Measurements from ENCODE around the gene CLDN7. TPM values are rescaled to one million over a fixed set of nuclear protein-coding genes. Genes with fewer than 3 reads are reported as not detected.

The CLDN7 gene, protein sequence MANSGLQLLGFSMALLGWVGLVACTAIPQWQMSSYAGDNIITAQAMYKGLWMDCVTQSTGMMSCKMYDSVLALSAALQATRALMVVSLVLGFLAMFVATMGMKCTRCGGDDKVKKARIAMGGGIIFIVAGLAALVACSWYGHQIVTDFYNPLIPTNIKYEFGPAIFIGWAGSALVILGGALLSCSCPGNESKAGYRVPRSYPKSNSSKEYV
- 1.9 to 3.2 TPM (median 2.6 TPM) in 5 replicates for total RNA-seq (2022; extraction: Qiagen RNA extraction)

DNA sequence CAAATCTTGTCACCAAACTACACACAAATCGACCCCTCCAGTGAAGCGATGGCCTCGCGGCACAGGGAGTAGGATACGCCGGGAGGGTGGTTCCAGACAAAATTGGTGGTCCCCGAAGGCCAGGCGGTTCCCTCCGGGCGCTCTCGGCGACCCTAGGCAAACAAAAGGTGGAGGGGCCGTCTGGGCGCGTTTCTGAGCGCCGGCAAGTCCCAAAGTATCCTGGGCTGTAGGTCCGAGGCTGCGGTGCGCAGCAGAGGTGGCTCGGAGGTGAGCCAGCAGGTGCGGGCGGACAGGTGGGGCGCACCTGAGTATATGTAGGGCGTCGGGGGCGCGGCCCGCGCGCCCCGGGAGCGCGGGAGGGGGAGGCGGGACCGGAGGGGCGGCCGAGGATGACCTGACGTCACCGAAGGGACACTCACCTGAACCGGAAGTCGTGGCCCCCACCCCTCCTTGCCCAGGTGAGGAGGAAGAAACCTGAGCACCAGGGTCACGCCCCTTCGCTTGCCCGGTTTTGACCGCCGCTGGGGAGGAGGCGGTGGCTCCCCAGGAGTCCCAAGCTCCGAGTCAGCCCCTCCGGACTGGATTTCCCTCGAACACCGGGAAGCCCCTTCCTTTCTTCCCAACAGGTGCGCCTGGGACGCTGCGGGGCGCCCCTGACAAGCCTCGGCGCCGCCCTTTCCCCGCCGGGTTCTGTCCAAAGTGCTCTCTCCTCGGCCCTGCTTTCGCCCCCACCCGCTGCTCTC lies at the start of gene CLDN7:
CLDN7 (minus strand) TSS at position 287 of the 743 bp plus-strand sequence. CDS start 435 bp downstream, outside the sequence.

DNA sequence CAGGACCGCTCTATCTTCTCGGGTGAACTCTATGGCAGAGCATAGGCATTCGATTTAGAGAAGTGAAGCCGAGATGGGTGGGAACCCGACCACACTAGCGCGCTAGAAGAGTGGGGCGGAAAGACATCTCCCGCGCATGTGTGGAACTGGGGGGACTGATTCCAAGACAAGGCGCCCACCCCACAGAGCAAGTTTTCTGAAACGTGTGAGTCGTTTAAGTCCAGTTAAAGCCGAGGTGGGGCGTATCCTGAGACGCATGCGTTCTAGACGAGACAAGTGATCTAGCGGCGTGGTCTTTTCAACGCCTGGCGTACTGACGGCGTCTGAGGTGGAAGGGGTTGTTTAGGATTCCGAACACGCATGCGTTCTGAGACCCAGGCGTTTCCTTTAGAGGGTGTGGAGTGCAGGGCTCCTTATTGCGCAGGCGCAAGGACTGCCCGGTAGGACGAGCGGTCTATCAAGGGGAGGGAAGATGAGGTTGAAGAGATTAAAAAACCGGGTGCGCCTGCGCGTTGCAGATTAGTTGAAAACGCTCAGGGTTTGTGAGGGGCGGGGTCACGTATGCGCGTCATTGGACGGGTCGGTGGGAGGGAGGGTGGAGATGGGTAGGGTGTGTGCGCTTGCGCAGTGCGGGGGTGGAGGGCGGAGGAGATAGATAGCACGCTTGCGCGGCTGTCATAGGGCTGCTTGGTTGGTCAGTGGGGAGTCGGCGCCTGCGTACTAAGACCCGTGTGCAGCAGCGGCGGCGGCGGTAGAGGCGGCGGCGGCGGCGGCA lies 44.8 kb upstream of the CLDN7 start, which contains the start of gene EIF5A:
EIF5A (plus strand) TSS at position 718 of the 775 bp plus-strand sequence. CDS start 2,008 bp downstream, outside the sequence.

DNA sequence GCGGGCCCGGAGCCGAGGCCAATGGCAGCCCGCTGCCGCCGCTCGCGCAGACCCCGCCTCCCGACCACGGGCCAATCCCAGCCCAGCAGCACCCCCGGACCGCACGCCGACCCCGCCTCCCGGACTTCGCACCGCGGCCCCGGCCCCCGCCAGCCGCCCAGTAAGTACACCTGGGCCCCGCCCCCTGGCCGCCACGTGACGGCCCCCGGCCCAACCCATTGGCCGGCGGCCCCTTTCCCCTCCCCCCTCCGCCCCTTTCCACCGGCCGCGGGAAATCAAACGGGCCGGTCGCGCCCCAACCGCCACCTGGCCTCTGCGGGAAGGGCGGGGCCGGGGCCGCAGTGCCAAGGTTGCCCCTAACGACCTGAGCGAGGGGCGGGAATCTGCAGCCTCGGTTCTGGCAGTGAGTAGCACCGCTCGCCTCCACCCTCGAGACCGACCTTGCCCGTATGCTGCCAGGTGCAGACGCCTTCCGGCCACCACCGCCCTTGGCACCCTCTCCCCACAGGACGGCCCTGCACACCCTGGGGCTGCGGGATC lies 32.4 kb upstream of the CLDN7 start, which contains the start of gene YBX2:
YBX2 (minus strand) TSS at position 26 of the 540 bp plus-strand sequence. CDS start 139 bp downstream, outside the sequence.

DNA sequence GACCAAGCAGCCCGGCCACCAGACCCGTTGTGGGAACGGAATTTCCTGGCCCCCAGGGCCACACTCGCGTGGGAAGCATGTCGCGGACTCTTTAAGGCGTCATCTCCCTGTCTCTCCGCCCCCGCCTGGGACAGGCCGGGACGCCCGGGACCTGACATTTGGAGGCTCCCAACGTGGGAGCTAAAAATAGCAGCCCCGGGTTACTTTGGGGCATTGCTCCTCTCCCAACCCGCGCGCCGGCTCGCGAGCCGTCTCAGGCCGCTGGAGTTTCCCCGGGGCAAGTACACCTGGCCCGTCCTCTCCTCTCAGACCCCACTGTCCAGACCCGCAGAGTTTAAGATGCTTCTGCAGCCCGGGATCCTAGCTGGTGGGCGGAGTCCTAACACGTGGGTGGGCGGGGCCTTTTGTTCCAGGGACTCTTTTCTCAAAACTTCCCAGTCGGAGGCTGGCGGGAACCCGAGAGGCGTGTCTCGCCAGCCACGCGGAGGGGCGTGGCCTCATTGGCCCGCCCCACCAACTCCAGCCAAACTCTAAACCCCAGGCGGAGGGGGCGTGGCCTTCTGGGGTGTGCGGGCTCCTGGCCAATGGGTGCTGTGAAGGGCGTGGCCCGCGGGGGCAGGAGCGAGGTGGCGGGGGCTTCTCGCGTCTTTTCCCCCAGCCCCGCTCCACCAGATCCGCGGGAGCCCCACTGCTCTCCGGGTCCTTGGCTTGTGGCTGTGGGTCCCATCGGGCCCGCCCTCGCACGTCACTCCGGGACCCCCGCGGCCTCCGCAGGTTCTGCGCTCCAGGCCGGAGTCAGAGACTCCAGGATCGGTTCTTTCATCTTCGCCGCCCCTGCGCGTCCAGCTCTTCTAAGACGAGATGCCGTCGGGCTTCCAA lies 19.0 kb upstream of the CLDN7 start, which contains the start of gene SLC2A4:
SLC2A4 (plus strand) TSS at position 645 of the 879 bp plus-strand sequence; CDS start at position 862, 217 bp downstream.

DNA sequence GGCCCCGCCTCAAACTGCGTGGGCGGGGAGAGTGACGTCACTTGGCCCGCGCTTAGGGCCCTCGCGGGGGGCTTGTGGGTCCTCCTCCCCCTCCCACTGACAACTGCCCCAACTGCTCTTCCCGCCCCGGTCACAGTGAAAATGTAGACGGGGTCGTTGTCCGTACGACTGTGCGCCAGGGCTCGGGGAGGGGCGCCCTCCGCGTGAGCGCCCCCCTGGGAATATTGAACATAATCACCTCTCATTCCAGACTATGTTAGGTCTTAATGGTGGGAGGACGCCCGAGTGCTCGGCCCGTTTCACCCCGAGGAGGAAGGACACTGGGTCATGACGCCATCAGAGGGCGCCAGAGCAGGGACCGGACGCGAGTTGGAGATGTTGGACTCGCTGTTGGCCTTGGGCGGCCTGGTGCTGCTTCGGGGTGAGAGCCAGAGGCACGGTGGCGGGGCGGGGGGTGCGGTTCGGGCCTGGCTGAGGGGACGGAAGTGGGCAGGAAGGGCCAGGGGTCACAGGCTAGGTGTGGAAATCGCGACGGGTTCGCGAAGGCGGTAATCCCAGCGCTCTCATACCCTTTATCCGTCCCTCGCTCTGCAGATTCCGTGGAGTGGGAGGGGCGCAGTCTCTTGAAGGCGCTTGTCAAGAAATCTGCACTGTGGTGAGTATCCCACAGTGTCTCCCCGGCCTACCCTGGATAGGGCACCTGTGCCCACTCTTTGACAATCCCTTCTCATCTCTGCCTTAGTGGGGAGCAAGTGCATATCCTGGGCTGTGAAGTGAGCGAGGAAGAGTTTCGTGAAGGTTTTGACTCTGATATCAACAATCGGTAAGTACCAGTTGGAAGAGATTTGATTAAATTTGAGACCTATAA lies 9.9 kb downstream of the CLDN7 start, which contains the start of gene ELP5:
ELP5 (plus strand) TSS at position 40 of the 868 bp plus-strand sequence; CDS start at position 376, 336 bp downstream.

DNA sequence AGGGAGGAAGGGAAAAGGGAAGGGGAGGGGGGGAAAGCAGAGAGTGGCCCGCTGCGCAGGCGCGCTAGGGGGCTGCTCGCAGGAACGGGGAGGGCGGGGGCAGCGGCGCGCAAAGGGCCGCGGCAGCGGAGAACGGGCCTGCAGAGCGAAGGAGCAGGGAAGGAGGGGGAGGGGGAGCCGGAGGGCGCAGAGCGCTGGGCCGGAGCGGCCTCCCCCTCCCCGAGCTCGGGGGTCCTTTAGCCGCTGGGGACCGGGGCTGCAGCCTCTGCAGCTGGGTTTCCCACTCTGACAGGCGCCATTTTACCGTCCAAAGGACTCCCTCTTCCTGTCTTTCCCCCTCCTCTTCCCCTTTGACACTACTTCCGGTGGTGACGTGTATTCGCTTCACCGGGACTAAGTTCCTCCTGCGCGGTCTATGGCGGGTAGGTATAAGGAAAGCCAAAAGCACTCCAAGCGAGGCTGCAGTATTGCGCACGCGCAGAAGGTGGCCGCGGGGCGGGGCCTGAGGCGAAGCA lies 10.6 kb downstream of the CLDN7 start, which contains the start of gene CTDNEP1:
CTDNEP1 (minus strand) TSS at position 74 of the 515 bp plus-strand sequence. CDS start 438 bp downstream, outside the sequence.

DNA sequence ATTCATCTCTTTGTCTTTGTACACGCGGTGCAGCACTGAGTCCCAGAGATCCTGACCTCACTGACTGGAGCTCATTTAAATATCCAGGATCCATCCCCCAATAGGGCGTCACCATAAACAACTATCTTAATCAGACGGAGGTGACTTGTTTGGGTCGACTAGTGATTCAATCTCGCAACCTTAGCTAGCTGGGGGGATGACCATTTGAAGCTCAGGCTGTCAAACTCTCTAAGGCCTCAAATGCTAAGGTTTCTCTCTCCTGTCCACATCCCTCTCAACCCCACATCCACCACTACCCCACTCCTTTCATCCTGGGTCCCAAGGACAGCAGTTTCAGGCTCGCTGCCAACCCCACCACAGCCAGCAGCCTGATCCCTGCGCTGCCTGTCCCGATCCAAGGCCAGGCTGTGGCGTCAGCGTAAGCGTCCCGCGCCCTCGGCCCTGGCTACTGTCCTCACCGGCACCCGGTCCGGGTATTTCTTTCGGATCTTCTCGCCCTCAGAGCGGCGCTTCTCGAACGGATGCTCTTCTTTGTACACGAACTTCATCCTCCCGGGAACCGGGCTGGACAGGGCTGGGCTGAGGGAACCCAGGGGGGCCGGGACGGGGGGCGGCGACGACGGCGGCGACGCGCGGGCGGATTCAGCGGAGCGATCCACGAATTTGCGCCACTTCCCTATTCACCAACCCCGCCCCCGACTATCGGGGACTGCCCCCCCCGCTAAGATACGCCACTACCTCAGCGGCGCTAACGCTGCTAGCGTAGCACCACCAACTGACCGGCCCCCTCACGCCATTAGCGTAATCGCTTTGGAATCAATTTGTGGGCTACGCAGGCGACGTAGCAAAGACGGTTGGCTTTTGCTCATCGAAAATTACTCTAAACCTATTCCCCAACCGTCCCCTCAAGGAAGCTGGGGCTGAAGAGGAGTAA lies 20.2 kb downstream of the CLDN7 start, which contains the start of gene GABARAP:
GABARAP (minus strand) TSS at position 667 of the 934 bp plus-strand sequence; CDS start at position 548, 119 bp downstream.

DNA sequence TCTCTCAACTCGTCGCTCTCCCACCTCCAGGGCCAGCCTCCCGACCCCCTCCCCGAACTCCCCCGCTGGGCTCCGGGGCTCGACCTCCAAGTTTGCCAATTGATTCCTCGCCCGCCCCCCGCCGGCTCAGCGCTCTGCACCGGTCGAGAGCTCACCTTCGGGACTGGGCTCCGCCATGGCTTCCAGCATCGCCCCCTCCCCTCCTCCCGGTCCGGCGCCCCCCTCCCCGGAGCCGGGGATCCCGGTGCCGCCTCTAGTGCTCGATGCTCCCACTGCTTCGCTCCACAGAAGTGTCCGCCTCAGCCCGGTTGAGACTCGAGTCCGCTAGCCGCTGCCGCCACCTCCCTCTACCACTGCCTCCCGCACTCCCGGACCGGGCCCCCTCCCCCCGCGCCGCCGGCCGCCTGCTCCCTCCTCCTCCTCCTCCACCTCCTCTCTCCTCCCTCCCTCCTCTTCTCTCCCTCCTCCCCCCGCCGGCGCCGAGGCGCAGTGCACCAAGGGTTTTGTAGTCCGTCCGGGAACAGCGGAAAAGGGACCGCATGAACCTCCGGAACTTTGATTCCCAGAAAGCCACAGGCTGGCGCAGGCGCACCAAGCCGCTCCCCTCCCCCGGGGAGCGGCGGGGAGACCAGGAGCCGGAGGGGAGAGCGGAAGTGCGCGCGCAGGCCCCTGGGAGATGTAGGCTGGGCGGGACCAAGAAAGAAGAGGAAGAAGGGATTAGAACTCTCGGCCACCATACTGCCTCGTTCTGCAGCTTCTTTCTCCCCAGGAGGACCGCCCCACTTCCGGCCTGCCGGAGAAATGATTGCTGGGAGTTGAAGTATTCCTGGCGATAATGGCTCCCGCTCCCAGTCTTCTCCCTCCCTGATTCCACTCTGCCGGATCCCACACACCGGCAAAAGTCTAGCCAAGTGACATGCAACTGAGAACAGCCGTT lies 22.9 kb downstream of the CLDN7 start, which contains the start of gene PHF23:
PHF23 (minus strand) TSS at position 367 of the 937 bp plus-strand sequence; CDS start at position 189, 178 bp downstream.

DNA sequence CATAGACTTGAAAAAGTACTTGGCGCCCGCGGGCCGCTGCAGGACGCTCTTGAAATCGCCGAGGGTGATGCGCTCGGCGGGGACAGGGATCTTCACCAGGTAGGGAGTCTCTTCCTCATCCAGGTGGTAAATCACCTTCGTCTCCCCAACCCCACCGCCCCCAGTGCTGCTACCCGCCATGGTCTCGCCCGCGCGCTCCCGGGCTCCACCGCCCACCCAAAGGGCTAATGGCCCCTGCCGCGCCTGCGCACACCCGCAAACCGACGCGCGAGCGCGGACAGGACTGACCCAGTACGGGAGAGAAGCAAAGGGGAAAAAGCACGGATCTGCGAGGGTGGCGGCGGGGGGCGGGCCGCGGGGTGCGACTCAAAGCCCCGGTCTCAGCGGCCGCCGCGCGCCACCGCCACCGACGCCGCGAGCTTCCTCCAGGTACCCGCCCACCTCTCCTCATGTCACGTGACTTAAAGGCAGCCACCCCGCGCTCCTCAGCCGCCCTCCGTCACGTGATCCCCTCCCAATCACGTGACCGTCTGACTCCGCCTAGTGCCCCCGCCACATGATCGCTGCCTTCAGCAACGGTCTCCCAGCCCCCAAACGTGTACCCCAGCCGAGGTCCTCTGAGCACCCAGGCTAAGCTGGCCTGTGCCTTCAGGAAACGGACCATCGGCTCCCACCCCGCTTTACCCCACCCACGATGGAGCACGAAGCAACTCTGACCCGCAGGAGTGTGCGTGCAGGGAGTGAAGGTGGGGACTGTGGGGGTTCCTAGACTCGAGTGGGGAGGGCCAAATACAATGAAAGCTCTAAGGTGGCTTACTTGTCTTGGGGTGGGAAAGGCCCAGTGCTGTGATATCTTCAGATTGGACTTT lies 28.0 kb downstream of the CLDN7 start, which contains the start of gene DVL2:
DVL2 (minus strand) TSS at position 435 of the 869 bp plus-strand sequence; CDS start at position 180, 255 bp downstream.

DNA sequence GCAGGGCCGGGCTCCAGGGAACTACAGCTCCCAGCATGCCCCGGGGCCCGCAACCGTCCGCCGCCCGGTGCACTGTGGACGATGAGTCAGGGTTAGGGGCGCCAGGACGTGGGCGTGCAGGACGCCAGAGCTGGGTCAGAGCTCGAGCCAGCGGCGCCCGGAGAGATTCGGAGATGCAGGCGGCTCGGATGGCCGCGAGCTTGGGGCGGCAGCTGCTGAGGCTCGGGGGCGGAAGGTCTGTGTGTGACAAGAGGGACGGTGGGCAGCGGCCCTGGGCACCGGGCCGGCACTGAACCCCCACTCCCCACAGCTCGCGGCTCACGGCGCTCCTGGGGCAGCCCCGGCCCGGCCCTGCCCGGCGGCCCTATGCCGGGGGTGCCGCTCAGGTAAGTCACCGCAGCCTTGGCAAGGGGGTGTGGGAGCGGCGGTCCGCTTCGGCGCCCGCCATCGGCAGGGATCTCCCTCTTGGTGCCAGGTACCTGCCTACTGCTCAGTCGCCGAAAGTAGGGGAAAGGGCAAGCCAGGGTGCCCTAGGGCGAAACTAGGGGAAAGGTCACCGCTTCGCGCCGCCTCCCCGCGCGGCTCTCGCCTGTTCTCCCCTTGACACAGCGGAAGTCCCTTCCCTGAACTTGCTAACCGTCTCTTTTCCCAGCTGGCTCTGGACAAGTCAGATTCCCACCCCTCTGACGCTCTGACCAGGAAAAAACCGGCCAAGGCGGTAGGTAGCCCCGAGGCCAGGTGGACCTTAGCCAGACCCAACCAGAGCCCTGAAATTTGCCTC lies 42.3 kb downstream of the CLDN7 start, which contains the start of the genes ACADVL and DLG4:
ACADVL (plus strand) TSS at position 127 of the 781 bp plus-strand sequence; CDS start at position 174, 47 bp downstream.
DLG4 (minus strand) TSS at position 25 of the 781 bp plus-strand sequence.

Other genes with a start within 250 kb of the CLDN7 start
- 442 to 503 TPM (median 469 TPM) in 5 replicates for gene RNASEK, start 249.9 kb downstream of the CLDN7 start, total RNA-seq (2022; extraction: Qiagen RNA extraction)
- not detected in 5 replicates for gene BCL6B, start 239.4 kb downstream of the CLDN7 start, total RNA-seq (2022; extraction: Qiagen RNA extraction)
- 5.9 to 11.0 TPM (median 9.2 TPM) in 5 replicates for gene SLC16A13, start 226.5 kb downstream of the CLDN7 start, total RNA-seq (2022; extraction: Qiagen RNA extraction)
- 0.15 TPM in 1 of 5 replicates, not detected in the others for gene SLC16A11, start 218.4 kb downstream of the CLDN7 start, total RNA-seq (2022; extraction: Qiagen RNA extraction)
- not detected in 5 replicates for gene CLEC10A, start 182.2 kb downstream of the CLDN7 start, total RNA-seq (2022; extraction: Qiagen RNA extraction)
- gene ASGR2, start 147.7 kb downstream of the CLDN7 start, total RNA-seq (2022; extraction: Qiagen RNA extraction) = not detected in 5 replicates
- gene ASGR1, start 83.1 kb downstream of the CLDN7 start, total RNA-seq (2022; extraction: Qiagen RNA extraction) = 0.42 to 0.98 TPM (median 0.77 TPM) in 5 replicates
- 4.5 to 7.6 TPM (median 6.4 TPM) in 5 replicates for gene DLG4, start 42.6 kb downstream of the CLDN7 start, total RNA-seq (2022; extraction: Qiagen RNA extraction)
- 266 to 442 TPM (median 389 TPM) in 5 replicates for gene ACADVL, start 42.5 kb downstream of the CLDN7 start, total RNA-seq (2022; extraction: Qiagen RNA extraction)
- 33.5 to 47.2 TPM (median 44.9 TPM) in 5 replicates for gene DVL2, start 28.0 kb downstream of the CLDN7 start, total RNA-seq (2022; extraction: Qiagen RNA extraction)
- 93.9 to 117 TPM (median 104 TPM) in 5 replicates for gene PHF23, start 23.0 kb downstream of the CLDN7 start, total RNA-seq (2022; extraction: Qiagen RNA extraction)
- gene GABARAP, start 20.0 kb downstream of the CLDN7 start, total RNA-seq (2022; extraction: Qiagen RNA extraction) = 596 to 790 TPM (median 609 TPM) in 5 replicates
- 218 to 267 TPM (median 246 TPM) in 5 replicates for gene CTDNEP1, start 10.7 kb downstream of the CLDN7 start, total RNA-seq (2022; extraction: Qiagen RNA extraction)
- gene ELP5, start 10.3 kb downstream of the CLDN7 start, total RNA-seq (2022; extraction: Qiagen RNA extraction) = 140 to 161 TPM (median 146 TPM) in 5 replicates
- gene SLC2A4, start 19.2 kb upstream of the CLDN7 start, total RNA-seq (2022; extraction: Qiagen RNA extraction) = 0.30 to 0.69 TPM (median 0.60 TPM) in 5 replicates
- 0.45 to 0.76 TPM (median 0.57 TPM) in 5 replicates for gene YBX2, start 32.2 kb upstream of the CLDN7 start, total RNA-seq (2022; extraction: Qiagen RNA extraction)
- 1,536 to 1,701 TPM (median 1,628 TPM) in 5 replicates for gene EIF5A, start 45.1 kb upstream of the CLDN7 start, total RNA-seq (2022; extraction: Qiagen RNA extraction)
- gene GPS2, start 52.9 kb upstream of the CLDN7 start, total RNA-seq (2022; extraction: Qiagen RNA extraction) = 82.4 to 111 TPM (median 103 TPM) in 5 replicates
- gene NEURL4, start 66.9 kb upstream of the CLDN7 start, total RNA-seq (2022; extraction: Qiagen RNA extraction) = 15.2 to 33.7 TPM (median 30.6 TPM) in 5 replicates
- 1.4 to 3.6 TPM (median 2.7 TPM) in 5 replicates for gene ACAP1, start 74.1 kb upstream of the CLDN7 start, total RNA-seq (2022; extraction: Qiagen RNA extraction)
- 9.7 to 12.6 TPM (median 11.4 TPM) in 5 replicates for gene KCTD11, start 89.7 kb upstream of the CLDN7 start, total RNA-seq (2022; extraction: Qiagen RNA extraction)
- gene TMEM95, start 92.7 kb upstream of the CLDN7 start, total RNA-seq (2022; extraction: Qiagen RNA extraction) = not detected in 5 replicates
- gene TNK1, start 118.6 kb upstream of the CLDN7 start, total RNA-seq (2022; extraction: Qiagen RNA extraction) = 1.1 to 1.5 TPM (median 1.3 TPM) in 5 replicates
- gene PLSCR3, start 132.0 kb upstream of the CLDN7 start, total RNA-seq (2022; extraction: Qiagen RNA extraction) = 36.7 to 50.6 TPM (median 41.6 TPM) in 5 replicates
- 204 to 220 TPM (median 207 TPM) in 5 replicates for gene TMEM256, start 141.6 kb upstream of the CLDN7 start, total RNA-seq (2022; extraction: Qiagen RNA extraction)
- 11.3 to 19.7 TPM (median 17.9 TPM) in 5 replicates for gene NLGN2, start 145.4 kb upstream of the CLDN7 start, total RNA-seq (2022; extraction: Qiagen RNA extraction)
- 0.09 to 0.18 TPM (median 0.12 TPM) in 4 of 5 replicates, not detected in the other for gene SPEM1, start 157.8 kb upstream of the CLDN7 start, total RNA-seq (2022; extraction: Qiagen RNA extraction)
- gene SPEM2, start 163.1 kb upstream of the CLDN7 start, total RNA-seq (2022; extraction: Qiagen RNA extraction) = 0.13 to 0.18 TPM in 2 of 5 replicates, not detected in the others
- 0.02 to 0.05 TPM (median 0.04 TPM) in 3 of 5 replicates, not detected in the others for gene SPEM3, start 166.4 kb upstream of the CLDN7 start, total RNA-seq (2022; extraction: Qiagen RNA extraction)
- gene TMEM102, start 173.0 kb upstream of the CLDN7 start, total RNA-seq (2022; extraction: Qiagen RNA extraction) = 10.3 to 14.6 TPM (median 13.0 TPM) in 5 replicates
- gene FGF11, start 177.0 kb upstream of the CLDN7 start, total RNA-seq (2022; extraction: Qiagen RNA extraction) = 1.1 to 1.3 TPM (median 1.1 TPM) in 5 replicates
- 6.9 to 11.8 TPM (median 9.0 TPM) in 5 replicates for gene CHRNB1, start 182.6 kb upstream of the CLDN7 start, total RNA-seq (2022; extraction: Qiagen RNA extraction)
- 20.6 to 29.5 TPM (median 27.8 TPM) in 5 replicates for gene ZBTB4, start 217.2 kb upstream of the CLDN7 start, total RNA-seq (2022; extraction: Qiagen RNA extraction)
- not detected in 5 replicates for gene SLC35G6, start 219.0 kb upstream of the CLDN7 start, total RNA-seq (2022; extraction: Qiagen RNA extraction)
- gene POLR2A, start 221.9 kb upstream of the CLDN7 start, total RNA-seq (2022; extraction: Qiagen RNA extraction) = 49.1 to 95.5 TPM (median 91.3 TPM) in 5 replicates

Measured in A549 treated with dexamethasone at 1 μM for 4 hours (cell line).